ENCODE measurements around the gene RASL11B.
A peak's percentile ranks its signal among the peaks of the same experiment; 100 is the strongest.

RASL11B gene

DNA sequence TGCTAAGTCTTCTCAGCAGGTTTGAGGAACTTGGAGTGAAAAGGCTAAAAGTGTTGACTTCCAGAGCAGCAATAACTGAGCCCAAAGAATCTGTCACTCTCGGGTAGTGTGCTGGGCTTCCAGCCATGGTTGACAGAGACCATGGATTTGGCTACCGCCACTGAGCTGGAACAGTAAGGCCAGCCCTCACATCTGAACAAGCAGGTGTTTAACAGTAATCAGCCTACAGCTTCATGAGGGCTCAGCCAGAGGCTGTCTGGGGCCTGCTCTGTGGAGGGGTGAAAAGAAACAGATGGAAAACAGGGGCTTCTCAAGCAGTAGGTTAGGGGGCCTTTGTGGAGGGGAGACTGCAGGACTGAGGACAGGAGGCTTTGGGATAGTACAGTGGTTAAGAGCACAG, 14.9 kb downstream of the RASL11B start:
- DNase-seq: no peak

DNA sequence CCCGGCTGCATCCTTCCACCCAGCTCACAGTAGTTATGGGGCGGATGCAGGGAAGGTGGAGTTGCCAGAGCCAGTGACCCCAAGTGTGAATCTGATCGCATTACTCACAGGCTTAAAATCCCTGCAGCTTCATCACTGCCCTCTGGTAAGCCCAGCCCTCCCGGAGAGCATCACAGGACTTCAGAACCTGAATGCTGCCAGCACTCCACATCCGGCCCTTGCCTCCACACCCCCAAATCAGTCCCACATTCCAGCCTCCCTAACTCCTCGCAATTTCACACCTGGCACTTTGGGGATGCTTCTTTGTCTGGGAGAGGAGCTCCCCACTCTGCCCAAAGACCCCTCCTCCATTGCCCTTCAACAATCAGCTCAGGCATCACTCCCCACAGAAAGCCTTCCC, 15.6 kb downstream of the RASL11B start:
- no peak for DNase-seq

DNA sequence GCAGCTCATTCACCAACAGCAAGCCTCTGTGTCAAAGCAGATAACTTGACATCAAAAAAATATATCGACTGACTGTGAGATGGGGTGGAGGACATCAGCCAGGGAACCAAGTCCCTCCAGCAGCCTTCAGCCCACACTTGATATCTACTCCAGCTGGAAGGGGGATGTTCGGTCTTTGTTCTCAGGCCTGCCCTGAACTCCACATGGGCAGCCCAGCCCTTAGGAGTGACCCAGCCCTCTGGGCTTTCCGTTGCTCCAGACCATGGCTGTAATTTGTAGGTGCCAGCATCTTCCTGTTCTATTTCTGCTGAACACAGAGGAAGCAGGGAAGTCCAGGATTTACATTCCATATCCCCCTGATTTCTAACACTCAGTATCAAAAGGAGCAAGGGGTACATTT, 17.4 kb downstream of the RASL11B start:
- no peak for DNase-seq

DNA sequence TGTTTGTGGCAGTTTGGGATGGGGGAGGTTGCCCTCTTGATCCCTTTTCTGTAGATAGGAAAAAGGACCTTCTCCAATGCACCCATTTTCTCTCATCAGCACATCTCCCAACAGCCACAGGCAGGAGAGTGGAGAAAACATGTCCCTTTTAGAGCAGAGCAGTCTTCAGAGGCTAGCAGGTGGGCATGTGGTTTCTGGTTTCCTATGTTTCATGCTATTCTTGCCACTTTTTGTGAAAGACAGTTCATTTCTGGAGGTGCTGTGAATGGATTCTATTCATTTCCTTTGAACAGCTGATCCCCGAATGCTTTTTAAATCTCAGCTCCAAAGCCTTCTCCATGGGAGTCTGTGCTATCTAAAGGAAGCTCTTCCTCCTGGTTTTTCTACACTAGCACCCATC, 18.9 kb downstream of the RASL11B start:
- DNase-seq: no peak

DNA sequence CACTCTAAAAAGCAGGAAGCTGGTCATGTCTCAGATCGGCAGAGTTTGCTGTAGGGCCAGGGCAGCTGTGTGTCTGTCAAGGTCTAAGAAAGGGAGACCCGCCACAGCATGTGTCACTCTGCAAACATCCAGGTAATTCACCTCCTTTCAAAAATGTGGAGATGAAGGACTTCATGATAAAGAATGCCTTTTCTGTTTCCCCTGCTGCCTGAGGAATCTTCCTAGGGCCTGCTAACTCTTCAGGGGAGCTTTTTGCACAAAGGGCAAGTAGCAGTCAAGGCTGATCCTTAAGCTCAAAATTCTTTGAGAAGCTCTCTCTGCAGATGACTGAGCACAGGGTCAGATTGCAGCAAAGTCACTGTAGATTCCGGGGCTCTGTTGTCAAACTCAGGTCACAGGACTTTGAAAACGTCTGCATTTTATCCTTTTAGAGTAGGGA, 21.1 kb downstream of the RASL11B start:
- DNase-seq: no peak

DNA sequence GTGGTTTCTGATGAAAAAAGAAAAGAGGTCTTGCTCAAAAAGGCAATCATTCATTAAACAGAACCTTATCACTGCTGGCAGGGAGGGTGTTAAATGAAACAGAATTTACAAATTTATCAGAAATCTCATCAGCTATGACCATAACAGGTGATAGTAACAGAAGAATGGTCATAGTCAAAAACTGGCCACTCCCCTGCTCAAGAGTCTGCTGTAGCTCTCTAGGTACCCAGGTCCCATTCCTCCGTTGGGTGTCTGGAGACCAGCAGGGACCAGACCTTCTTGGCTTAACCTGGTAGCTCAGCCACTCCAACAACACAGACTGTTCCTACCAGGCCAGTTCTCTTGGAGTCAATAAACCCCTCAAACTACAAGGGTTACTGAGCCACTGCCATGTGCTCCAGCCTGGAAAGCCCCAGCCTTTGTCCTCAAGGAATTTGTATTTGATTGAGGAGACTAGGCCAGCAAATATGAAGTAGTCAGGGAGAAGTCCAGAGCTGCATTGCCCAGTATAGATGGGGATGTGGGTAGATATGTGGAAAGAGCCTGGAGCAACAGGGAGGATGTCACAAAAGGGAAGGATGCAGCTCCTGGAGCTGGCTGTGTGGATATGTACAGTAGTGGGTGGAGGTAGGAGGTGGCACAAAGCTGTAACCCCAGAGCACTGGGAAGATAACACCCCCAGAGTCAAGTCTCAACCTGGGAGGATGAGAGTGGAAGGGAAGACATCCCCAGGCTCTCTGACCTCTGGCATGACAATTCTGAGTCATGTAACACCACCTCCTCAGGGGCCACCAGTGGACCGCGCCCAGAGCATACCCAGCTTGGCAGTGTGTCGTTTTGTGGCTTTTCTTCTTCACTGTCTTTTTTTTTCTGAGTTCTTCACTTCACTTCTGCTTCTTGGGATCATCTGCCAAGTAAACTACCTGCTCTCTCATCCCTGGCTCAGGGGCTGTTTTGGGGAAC, 21.9 kb downstream of the RASL11B start:
- DNase-seq: no peak

DNA sequence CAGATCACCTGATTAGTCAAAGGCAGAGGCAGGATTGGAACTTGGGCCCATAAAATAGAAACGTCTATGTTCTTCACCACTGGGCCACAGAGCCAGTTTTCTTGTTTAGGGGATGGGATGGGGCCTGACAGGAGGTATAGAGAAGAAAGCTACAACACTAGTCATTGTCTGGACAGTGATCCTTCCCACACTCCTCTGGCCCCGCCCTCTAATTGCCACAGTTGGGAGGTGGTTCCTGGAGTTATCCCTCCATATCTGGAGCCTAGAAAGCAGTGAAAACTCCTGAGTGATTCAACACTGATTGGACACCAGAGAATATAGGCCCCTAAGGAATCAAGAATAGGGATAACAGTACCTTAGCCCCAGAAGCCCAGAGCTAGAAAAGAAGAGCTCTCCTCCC, 22.9 kb downstream of the RASL11B start:
- no peak for DNase-seq

DNA sequence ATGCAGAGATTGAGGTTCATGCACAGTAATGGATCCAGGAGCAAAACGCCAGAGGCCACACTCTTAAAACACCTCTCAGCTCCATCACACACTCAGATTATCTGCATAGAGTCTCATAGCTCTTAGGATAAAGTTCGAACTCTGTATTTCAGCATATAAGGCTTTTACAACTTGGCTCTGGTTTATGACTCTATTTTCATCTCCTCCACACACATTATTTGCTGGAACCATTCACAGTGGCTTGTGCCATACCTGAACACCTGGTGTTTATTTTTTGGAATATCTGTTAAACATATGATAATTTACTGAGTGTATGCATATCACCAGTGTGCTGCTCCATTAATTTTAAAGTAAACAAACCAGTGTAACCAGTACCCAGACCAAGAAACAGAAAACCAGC, 27.2 kb downstream of the RASL11B start:
- DNase-seq: no peak

DNA sequence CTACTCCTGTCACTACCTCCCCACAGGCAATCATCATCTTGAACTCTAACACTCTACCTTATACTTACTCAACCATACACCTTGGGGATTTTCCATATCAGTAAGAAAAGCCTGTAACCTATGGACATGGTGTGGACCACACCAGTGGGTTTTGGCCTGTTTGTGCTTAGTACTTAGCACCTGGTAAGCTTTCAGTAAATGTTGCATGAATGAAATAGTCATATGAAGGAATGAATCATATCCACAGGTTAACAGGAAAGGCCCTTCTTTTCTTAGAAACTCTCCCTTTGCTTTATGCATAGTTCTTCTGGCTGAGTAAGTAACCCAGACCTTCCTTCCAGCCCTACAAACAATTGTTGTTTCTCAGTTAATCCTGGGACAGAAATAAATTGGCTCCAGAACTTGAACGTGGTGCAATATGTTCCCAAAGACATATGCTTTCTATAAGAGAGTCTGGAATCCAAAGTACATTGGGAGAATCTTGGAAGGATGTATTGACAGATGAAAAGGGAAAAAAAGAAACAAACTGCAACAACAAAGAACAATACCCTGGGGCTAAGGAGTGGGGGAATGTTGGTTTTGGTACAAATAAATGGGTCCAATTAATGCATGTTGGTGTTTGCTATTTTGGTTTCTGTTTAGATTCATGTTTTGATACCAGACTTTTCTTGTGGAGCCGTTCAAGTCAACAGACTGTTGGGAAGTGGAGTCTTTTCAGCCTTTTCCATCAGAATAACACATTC, 27.8 kb downstream of the RASL11B start:
- DNase-seq: no peak

DNA sequence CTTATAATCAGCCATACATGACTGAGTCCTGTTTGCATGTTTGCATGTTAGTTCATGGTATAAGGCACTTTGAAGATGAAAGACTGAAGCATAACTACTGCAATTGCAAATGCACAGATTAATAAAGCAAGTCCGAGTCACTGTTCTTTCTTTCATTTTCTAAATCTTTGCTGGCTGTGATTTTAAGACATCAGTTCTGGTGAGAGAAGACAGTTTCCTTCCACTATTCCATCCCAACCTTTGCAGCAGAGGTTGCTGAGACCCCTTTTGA, 28.3 kb downstream of the RASL11B start:
- DNase-seq: no peak

DNA sequence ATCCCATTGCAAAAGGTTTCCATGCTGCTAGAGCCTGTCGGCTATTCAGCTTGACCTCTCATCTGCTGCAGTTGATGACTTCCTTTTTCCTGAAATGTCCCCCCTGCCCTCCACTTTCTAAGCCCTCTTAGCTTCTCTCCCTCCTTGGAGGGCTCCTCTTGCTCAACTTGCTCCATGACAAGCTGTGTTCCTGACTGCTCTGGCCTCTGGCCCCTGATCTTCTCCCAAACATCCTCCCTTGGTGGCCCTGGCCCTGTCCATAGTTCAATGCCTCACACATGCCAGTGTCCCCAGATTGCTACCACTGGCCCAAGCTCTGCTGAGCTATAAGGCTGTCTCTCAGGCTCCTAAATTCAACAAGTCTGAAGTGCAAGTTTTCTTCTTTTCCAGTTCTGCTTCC, 29.6 kb downstream of the RASL11B start:
- no peak for DNase-seq

DNA sequence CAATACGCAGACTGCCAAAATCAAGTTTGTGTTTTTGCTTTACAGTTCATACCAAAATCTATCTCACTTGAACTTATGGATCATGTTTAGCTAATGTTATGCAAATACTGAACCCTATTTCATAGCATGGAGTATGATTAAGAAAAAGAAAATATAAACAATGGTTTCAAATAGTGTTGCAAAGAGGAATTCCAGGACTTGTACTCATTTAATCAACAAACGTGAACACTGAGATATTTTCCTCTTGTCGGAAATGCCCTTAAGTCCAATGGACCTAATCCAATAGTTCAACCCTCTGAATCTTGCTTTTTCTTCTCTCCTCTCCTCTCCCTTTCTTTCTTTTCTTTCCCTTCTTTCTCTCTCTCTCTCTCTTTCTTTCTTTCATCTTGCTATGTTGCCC, 30.8 kb downstream of the RASL11B start:
- no peak for DNase-seq

DNA sequence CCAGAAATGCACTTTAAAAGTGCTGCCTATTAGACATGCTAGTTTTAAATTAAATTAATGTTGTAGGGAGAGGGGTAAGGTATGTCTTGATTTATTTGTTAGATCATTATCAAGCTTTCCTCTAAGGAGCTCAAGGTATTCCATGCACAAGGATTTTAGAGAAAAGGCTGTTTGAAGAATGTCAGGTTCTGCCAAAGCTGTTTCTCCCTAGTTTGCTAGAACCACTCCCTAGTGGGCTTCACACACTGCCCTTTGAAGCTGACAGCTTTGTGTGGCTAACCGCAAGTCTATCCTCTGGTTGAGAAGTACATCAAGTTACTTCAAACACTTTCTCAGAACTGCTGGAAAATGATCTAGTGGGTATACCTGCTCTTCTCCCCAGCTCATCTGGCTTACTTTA, 32.3 kb downstream of the RASL11B start:
- DNase-seq: no peak

DNA sequence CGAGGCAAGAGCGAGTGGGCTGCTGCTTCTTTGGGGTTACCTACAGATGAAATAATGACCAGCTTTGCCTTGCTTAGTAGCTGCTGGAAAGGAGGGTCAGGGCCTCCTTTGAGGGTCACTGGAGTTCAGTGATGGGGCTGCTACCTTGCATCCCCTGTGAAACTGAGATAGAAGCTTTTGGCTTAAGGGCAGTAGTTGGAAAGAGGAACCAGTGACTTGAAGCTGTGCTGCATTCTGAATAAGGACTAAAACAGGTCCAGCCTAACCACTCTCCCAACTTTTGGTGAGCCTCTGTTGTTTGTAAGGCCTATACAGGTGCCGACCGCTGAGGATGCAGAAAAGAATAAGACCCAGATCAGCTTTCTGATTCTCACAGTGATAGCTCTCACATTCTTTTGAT, 41.2 kb downstream of the RASL11B start:
- no peak for DNase-seq

DNA sequence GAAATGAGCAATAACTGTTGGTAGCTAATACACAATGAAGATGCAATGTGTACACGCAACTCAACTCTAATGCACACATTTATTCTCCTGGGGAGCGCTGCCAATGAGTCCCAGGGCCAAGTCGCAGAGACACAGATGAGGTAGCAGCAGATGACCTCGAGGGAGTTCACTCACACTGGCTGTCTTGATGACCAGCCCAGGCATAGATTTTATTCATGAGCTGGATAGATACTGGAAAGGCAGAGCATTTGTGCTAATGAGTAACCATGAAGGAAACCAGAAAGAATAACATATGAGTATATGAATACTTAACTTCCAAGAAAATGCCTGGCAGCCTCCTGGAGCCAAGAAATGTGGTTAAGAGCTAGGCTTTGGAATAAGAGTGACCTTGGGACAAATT, 42.3 kb downstream of the RASL11B start:
- no peak for DNase-seq

DNA sequence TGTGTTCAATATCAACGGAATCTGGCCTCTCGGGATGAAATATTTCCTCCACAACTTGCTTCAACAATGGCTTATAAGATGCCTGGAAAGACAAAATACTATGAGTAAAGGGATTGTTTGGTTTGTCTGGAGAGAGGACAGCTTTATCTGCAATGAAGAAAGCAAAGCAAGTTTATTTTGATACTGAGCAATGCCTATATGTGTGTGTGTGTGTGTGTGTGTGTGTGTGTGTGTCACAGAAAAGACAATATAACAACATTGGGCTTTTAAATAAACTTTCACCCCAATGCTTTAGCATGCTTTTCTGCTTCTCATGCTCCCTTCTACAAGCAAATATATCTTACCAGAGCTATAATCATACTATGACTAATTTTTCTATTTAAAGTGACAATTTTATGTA, 45.4 kb downstream of the RASL11B start:
- DNase-seq: no peak

DNA sequence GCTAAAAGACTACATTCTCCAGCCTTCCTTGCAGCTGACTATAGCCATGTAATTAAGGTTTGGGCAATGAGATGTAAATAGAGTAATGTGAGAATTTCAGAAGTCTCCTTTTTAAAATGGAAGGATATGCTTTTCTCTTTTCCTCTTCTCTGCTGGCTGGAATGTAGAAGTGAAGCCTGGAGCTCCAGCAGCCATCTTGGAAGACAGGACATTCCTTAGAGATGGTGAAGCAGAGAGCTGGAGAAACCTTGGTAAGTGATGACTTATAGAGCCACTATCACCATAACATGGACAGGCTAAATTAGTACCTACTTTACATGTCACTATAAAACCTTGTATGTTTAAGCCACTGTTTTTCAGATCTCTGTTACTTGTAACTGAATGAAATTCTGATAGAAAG, 48.0 kb downstream of the RASL11B start:
- DNase-seq: no peak

DNA sequence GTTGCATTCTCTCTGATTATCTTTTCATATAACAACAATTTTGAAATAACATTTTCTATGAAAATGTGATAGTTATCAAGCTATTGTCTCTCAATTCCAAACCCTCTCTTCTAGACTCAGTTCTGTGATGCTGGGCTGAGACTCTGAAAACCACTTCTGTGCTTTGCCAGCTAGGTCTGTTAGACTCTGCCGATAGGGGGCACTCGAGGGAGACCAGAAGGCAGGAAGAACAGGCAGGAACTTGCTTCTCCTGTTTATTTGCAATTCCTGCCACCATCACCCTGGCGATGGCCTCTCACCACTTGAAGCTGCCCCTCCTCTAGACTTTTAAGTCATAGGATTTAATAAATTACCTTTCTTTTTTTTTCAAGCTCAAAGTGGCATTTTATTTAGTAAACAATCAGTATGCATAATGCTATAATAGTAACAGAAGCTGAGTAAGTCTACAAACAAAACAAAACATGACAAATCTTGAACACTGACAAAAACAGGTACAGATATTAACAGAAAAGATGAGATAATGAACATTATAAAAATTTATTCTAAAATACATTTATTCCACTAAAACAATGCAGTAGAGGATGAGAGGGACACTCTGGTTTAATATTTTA, 49.7 kb downstream of the RASL11B start:
- peak; percentile 63 for DNase-seq

DNA sequence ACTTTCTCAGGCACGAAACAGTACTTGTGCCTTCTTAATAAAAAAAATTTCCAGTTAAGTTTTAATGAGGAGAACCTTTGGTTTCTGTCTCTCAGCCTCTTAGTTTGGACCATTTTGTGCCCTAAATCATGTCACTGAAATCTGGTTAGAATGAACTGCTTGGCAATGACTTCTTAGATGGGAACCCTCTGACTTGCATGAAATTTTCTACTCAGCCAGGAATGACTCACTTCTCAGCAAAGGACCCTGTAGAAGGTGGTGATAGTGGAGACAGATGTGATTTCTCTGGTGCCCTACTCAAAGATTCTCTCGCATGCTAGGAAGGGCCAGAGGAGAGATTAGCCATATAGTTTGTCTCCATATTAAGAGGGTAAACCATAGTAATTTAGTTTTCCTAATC, 50.5 kb downstream of the RASL11B start:
- no peak for DNase-seq

DNA sequence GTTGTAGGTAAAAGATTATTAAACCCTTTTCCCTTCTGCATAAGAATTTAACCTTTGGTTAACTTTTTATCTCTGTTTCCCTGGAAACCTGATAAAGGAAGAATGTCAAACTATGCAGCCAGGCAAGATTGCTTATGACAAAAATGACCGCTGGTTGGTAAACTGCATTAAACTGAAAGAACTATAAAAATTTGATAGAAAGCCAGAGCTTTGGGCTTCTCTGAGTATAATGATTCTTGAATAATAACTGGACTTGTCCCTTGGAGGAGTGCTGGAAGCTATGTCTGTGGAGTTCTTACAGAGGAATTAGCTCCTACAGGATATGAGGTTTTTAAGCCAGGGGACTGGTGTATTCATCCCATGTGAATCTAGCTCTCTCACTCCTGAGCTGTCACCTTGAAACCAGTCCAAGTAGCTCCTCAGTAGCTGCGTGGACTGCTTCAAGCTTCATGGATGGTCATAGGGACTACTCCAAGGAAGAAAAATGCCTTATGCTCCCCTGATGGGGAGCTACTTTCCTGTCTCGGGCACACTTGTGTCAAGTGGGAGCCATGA, 52.0 kb downstream of the RASL11B start:
- no peak for DNase-seq

DNA sequence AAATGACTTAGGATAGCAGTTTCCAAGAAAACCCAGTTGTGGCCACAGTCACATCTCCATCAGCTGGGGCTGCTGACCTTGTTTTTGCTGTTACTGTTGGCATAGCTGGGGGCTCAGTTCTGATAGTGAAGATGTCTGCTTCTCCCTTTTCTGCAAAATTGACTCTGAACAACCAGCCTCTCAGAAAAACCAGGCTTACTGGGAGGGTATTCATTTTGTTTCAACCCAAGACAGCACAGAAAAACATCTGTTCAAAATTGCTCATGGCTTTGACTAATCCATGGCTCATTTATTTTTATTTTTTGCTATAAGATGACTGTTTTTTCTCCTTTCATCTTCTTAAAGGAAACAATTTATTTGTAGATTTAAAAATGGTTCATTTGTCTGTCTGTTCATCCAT, 53.1 kb downstream of the RASL11B start:
- DNase-seq: no peak

DNA sequence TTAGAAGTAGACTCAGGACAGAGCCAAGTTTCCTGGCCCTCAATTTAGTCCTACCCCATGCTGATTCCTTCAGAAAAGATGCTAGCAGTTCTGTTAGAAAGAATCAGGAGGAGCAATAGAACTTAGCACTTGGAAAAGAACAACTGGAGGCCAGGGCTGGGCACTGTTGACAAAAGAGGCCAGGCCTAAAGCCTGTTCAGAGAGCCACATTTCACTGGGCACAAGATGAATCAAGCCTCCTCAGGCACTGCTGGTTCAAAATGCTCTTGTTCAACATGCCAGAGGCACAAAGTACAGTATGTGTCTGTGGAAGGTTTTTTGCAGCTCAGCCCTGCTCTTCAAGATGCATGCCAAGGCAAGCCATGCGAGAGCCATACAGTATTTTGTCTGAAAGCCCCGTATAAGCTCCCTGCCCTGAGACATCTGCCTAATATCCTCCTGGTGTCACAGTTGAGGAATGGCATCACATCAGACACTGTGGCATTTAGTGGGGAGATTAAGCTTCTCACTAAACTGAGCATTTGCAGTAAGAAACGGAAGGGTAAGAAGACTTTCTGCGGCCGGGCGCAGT, 53.7 kb downstream of the RASL11B start:
- no peak for DNase-seq
